ENCODE measurements around the gene NAA16.

GRCh38 chr13:41389580-41389979 is 78.5 kb downstream of the NAA16 start:
- no peak for TF ChIP-seq CTCF (IDR thresholded peaks at IDR 0.05)
- no peak for TF ChIP-seq EZH2 (IDR thresholded peaks at IDR 0.05; ENCODE audit: borderline replicate concordance, insufficient read depth, low read depth, low read length, poor library complexity, severe bottlenecking)
